Measurements from ENCODE around the gene TRAPPC10. TPM values are rescaled to one million over a fixed set of nuclear protein-coding genes. Genes with fewer than 3 reads are reported as not detected.

Gene TRAPPC10
- total RNA-seq, 1 donor from 2014 or later: 26.4 TPM

DNA sequence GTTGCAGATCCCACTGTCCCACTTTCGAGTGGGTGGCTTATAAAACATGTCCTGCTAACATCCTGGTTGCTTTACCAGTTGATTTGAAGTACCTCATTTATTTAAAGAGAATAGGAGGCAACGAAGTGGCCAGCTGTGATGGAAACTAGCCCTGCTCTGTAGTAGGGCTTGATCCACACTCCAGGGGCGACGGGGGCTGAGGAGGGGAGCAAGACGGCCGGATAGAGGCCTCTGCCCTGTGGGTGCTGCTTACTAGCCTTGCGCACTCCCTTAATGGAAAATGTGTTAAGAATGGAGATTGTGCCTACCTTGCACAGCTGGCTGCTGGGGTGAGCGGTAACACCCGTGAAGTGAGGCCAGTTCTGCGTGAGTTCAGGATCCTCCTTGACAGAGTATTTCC, 54.0 kb downstream of the TRAPPC10 start:
- DNase-seq (ENCODE audit: low read depth in 2 of 2): no peak

DNA sequence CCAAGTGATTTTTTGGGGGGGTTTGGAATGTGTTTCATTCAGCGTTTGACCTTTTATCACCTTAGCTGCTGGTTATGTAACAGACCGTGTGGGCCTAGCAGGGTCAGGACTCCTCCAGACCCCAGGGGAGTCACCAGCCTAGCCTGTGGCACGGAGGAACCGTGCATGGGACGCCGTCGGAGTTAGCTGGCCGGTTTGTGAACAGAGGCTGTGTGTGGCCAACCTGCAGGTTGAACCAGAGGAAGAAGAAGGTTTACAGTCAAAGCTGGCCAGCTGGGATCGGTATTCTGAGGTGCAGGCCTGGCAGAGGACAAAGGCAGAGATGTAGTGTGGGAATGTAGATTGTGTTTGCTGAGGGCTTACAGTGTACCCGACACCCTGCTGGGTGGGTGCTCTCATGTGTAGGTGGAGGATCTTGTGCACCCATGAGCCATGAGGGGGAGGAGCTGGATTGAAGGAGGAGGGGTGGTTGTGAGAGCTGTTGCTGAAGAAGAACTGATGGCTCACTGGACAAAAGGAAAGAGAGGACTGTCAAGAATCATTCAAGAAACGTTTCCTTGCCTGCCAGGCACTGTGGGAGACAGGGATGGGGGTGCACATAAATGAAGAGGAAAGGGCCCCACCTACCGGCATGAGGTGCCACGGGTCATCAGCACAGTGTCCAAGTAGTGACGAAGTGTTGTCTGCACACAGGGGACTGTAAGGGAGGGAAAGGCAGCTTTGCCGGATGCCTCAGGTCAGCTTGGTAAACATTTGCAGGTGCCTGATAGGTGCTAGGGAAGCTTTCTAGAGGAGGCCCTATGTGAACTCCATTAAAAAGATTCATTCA, 55.1 kb downstream of the TRAPPC10 start:
- peak in 1 of 2 donors; percentile 24 for DNase-seq (ENCODE audit: low read depth in 2 of 2)

DNA sequence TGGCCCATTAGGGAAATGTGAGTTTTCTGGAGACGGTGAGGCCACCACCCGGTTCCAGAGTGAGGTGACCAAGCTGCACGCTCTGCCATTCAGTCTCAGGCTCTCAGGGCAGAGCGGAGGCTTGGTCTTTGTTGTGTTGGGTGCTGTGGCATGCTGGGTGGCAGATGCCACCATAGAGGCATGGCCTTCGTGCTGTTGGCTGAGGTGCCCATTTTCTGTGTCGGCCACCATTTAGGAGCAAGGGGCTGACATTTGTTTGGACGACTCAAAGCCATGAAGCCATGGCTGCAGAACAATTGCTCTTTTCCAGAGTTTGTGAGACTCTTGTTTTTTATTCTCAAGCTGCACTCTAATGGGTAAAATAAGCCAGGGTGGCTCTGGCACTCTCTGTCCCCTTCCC, 58.3 kb downstream of the TRAPPC10 start:
- DNase-seq (ENCODE audit: low read depth in 2 of 2): no peak

DNA sequence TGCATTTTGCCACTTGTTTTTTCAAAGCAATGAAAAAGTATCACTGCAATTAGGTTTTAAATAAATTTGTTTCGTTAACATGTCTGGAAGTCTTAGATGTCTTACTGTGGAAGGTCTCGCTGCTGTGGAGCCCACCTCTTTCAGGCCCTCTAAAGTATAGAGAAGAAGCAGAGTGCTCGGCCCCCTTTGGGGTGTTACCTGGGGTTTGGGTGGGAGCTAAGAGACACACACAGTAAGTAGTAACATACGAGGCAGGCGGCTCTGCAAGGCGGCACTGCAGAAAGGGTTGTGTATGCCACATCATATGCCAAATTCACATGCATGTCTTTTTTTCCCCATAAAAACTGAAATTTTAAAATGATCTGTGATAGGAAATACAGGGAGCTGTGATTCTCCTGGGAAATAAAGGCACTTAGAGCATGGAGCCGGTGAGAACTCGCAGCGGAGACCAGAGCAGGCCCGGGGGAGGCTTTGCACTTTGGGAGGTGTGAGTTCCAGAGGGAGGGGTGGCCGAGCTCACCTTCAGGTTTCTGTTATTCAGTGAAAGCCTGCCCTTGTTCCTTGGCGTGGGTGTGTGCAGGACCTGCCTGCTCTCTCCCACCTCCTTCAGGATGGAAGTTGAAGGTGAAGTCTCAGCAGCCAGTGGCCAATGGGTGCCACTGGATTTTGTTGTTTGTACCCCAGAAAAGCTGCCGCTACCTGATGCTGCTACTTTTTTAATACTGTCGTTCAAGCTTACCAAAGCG, 59.4 kb downstream of the TRAPPC10 start:
- no peak for DNase-seq (ENCODE audit: low read depth in 2 of 2)

DNA sequence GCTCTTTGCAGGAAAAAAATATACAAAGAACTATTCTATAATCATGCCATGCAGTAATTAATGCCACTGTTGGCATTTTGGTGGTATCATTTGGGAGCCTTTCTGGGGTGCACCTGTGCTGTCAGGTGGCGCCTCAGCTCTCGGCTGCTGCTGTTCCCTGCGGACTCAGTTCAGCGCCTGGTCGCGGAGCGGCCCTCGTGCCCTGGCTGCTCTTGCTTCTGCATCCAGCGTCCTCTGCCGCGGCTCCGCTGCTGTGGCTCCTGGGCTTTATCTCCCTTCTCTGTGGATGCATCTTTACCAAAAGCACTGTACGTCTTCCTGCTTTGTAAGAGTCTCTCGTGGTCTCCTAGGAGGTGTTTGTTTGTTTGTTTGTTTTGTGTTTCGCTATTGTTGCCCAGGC, 60.0 kb downstream of the TRAPPC10 start:
- DNase-seq (ENCODE audit: low read depth in 2 of 2): no peak

DNA sequence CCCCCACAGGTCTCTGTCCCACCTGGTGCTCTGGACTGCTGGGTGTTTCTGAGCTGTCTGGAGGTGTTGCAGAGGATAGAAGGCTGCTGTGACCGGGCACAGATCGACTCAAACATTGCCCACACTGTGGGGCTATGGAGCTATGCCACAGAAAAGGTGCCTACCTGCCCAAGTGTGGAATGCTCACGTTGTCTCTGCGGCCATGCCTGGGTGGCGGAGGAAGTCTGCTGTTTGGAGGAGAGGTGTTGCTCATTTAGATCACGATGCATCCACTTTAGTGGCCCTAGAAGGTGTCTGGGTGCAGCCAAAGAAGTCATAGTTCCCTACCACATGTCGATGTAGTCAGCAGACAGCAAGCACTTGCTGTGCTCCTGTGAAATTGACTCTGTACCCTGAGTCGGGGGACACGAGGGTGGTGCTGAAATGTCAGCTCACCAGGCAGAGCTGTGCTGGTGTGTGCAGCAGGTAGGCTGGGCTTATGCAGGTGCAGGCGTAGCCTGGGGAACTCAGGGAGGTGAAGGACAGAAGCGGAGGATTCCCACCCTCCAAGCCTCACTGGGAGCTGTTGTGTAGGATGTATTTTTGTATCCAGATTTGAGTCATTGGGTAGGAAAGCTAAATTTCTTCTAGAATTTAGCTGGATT, 62.3 kb downstream of the TRAPPC10 start:
- no peak for DNase-seq (ENCODE audit: low read depth in 2 of 2)

DNA sequence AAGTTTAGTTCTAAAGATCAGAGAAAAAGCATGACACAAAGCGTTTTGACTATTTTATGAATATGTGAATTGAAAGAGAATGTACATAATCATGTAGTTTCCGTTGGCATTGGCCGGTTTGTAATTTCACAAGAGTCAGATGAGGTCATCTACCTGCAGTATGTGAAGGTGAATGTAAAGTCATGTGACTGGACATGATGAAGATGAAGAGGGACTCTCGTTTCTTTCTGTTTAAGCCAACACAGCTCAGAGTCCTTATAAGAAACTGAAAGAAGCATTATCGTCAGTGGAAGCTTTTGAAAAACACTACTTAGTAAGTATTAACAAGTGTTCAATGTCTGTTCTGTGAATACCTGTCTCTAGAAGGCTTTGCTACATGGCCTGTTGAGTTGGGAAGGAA, 64.2 kb downstream of the TRAPPC10 start:
- DNase-seq (ENCODE audit: low read depth in 2 of 2): no peak

DNA sequence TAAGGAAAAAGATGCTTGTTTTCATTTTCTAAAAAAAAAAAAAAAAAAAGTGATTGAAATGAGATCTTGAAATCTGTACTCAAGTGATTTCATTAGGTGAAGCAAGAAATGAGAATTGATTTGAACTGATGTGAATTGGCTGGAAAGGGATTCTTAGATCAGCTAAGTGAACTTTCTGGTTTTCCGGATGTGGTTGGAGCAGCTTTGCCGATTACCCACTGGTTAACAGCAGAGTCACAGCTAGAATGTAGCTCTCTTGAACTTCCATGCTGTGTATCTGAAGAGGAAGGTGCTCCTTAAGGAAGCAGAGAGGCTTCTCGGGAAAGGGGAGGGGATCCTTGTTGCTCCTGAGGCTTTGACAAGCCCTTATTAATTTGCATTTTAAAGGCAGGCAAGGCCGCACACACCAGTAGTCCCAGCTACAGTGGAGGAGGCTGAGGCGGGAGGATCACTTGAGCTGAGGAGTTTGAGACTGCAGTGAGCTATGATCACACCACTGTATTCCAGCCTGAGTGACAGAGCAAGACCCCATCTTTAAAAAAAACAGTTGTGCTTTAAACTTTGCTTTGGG, 66.4 kb downstream of the TRAPPC10 start:
- no peak for DNase-seq (ENCODE audit: low read depth in 2 of 2)

DNA sequence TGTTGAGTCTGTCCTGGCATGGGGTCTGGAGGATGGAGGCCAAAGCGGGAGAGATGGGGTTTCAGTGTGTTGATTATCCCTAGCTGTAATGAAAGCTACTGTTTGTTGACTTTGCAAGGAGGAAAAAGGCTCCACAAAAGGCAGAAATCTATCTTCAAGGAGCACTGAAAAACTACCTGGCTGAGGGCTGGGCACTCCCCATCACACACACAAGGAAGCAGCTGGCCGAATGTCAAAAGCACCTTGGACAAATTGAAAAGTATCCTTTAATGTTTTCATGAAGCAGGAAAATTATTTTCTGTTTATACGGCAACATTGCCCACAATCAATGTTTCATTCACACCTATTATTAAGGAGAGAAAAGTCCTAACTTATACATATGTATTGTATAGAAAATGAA, 67.3 kb downstream of the TRAPPC10 start:
- no peak for DNase-seq (ENCODE audit: low read depth in 2 of 2)

DNA sequence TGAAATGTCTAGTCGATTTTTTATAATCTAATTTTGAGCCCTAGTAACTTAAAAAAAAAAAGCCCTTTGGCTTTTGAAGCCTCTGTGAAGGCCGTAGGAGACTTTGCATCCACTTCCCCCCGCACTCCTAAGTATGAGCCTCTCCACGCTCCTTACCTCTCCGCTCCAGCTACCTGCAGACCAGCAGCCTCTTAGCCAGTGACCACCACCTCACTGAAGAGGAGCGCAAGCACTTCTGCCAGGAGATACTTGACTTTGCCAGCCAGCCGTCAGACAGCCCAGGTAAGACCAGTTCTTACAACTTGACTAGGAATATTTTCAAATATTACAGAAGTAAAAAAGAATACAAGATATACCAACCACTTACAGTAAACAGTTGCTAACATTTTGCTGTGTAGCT, 67.7 kb downstream of the TRAPPC10 start:
- no peak for DNase-seq (ENCODE audit: low read depth in 2 of 2)

DNA sequence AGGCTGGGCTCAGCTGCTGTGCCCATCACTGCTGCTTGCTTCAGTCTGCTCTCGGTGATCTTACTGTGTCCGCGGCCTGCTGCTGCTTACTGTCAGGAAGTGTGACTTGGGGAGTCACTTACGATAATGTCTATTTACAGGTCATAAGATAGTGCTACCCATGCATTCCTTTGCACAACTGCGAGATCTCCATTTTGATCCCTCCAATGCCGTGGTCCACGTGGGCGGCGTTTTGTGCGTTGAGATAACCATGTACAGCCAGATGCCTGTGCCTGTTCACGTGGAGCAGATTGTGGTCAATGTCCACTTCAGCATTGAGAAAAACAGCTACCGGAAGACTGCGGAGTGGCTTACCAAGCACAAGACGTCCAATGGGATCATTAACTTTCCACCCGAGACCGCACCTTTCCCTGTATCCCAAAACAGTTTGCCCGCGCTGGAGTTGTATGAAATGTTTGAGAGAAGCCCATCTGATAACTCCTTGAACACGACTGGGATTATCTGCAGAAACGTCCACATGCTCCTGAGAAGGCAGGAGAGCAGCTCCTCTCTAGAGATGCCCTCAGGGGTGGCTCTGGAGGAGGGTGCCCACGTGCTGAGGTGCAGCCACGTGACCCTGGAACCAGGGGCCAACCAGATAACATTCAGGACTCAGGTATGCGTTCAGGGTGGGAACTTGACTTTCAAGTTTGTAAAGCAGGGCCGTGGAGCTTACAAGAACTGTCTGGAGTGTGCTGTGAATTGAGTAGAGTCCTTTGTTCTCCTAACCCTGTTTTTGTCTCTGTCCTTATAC, 70.7 kb downstream of the TRAPPC10 start:
- DNase-seq (ENCODE audit: low read depth in 2 of 2): no peak

DNA sequence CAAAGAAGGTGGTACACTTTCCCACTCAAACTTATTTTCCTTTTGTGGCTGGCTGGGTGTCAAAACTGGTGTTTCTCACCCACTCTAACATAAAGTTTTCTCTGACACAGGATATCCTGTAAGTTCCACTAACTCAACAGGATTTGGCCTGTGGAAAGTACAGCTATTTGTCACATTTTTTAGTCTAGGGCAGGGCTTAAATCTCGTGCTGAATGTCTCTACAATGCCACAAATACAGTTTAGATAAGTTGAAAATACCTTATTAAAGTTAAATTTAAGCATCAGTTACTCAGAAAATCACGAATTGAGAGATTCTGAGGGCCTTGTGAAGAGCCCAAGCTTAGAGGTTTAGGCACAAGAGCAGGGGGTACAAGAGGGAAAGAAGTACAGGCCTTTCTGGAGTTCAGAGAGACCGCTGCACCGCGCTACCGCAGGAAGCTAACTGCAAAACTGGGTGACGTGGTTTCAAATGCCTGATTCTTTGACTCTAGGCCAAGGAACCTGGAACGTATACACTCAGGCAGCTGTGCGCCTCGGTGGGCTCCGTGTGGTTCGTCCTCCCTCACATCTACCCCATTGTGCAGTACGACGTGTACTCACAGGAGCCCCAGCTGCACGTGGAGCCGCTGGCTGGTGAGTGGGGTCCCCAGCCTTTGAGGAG, 71.7 kb downstream of the TRAPPC10 start:
- peak; percentile 78 to 96 for DNase-seq (ENCODE audit: low read depth in 2 of 2)

DNA sequence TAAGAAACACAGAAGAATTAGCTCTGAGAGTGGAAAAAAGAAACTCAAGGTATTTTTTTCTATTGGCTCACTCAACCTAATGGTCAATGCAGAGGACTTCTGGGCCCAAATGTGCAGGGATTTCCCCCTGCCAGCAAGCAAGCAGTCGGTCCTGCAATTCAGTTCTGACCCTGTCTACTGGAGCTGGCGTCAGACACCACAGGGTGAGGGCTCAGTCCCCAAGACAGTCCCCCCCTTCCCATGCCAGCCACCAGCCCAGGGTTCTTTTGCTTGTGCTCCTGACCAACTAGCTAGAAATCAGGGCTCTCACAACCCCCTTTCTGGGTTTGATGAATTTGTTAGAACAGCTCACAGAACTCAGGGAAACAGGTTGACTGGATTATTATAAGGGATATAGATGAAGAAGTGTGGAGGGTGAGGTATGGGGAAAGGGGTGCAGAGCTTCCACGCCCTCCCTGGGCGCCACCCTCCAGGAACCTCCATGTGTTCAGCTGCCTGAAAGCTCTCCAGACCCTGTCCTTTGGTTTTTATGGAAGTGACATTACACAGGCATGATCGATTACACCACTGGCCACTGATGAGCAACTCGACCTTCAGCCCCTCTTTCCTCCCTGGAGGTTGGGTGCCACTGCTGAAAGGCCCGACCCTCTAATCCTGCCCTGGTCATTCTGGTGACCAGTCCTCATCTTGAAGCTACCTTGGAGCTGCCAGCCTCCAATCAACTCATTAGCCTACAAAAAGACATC, 72.6 kb downstream of the TRAPPC10 start:
- DNase-seq (ENCODE audit: low read depth in 2 of 2): peak in 1 of 2 donors; percentile 47

DNA sequence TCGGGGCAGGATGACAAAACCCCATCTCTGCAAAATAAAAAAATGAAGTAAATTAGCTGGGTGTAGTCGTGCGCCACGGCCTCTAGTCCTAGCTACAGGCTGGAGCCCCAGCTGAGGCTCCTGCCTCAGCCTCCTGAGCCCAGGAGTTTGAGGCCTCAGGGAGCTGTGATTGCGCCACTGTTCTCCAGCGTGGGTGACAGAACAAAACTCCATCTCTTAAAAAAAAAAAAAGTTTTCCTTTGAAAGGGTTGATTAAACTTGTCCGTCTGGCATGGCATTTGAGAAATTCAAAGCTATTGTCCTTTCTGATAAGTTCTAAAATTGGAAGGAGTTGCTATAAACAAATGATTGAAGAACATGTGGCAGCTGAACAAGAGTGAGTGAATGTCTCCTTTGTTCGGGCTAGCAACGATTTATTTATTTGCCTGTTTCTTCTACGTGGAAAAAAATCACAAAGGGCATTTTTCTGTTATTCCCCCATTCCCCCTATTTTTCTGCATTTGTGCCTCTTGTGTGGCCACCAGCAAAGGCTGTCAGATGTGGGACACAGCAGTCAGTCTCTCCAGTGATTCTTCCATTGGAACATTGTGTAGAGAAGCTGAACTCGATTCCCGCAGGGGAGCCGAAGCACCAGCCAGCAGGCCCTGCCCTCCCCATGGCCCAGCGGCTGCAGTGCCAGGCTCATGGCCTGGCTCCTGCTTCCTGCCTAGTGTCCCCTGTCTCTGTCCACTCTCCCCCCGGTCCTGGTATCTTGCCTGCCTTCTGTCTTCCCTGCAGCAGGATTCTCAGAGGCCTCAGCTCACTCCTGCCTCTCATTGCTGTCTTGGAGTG, 73.6 kb downstream of the TRAPPC10 start:
- peak; percentile 51 to 52 for DNase-seq (ENCODE audit: low read depth in 2 of 2)

DNA sequence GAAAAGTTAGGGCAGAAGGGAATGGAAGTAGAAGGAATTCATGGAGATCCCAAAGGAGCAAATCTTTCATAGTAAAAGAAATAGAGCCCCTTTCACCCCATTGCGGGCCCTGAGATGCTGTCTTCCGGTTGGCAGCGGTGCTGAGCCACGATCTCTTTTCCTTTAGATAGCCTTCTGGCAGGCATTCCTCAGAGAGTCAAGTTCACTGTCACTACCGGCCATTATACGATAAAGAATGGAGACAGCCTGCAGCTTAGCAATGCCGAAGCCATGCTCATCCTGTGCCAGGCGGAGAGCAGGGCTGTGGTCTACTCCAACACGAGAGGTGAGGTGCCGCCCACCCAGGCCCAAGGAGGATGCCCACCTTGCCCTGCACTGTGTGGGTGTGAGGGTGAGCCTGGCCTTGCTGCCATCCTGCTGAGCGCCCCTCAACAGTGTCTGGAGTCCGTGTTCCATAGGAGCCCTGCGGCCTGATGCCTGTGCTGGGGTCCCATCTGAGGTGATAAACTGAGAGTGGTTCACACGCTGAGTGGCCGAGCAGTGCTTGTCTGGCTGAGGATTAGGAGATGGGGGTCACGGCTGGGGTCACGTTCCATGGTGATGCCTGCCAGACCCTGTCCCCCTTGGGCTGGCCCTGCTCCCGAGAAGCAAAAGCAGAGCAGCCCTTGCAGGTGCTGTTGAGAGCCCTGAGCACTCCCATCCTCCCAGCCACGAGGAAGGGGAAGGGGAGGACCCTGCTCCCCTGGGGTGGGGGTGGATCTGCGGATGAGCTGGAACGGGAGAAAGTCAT, 74.7 kb downstream of the TRAPPC10 start:
- peak in 1 of 2 donors; percentile 37 for DNase-seq (ENCODE audit: low read depth in 2 of 2)

DNA sequence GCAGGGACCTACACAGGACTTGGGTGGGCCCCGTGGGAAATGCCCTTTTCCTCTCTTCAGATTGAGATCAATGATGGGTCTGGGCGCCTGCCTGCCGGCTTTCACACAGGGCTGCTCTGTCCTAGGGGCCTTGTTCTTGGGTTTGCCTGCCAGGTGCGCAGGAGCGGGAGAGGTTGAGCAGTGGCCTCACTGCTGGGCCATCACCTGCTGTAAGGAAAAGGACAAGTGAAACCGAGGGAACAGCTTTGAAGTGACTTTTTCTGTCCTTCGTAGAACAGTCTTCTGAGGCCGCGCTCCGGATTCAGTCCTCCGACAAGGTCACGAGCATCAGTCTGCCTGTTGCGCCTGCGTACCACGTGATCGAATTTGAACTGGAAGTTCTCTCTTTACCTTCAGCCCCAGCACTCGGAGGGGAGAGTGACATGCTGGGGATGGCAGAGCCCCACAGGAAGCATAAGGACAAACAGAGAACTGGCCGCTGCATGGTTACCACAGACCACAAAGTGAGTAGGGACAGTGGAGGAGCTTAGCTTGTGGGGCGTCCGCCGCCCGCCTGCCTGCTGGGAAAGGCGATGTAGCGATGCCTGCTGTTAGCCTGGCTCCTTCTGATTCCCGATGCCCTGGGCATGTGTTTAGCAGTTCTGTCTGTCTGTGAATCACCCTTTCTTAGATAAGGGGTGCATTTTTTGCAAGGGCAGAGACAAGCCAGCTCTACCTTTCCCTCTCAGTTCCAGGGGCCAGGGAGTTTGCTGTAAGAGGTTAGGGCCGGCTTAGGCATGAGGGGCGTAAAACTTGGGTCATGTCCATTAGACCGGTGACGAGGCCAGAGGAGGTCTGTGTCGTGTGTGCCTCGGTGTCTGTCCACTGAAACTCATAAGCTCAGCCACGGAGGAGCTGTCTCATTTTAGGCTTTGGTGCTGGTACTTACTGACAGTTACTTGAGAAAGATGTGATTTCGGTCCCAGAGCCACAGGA, 75.6 kb downstream of the TRAPPC10 start:
- DNase-seq (ENCODE audit: low read depth in 2 of 2): no peak

DNA sequence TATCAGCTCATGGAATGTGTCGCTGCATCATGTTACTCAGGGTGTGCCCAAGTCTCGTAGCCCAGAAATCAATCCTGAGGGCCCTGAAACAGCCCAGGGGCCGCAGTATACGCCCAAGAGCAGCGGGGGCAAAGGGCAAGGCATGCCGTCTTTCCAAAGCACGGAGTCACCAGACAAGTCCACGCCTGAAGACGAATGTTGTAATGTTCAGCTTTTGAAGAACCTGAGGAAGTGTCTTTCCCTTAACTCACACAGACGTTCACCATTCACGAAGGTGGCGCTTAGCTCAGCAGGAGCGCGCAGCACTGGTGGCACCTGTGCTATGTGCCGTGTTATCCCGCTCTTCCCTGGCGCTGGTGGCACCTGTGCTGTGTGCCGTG, 76.3 kb downstream of the TRAPPC10 start:
- no peak for DNase-seq (ENCODE audit: low read depth in 2 of 2)

Data from lung microvascular endothelial cell (primary cell).